GM21381 (cell line): ENCODE measurements around the gene ACBD6.

Experiments
- ATAC-seq: cut with Tn5 transposase; IDR thresholded peaks from one replicate; pipeline ENCODE4 v1.9.1; 2021; ENCODE audit warnings: mild to moderate bottlenecking, moderate library complexity; ENCODE audit not compliant: unreplicated experiment

The ACBD6 gene

GRCh38 chr1:180273066-180273465 lies 229.3 kb downstream of the ACBD6 start:
- no peak for ATAC-seq

GRCh38 chr1:180272395-180272794 lies 230.0 kb downstream of the ACBD6 start:
- ATAC-seq = no peak

- ATAC-seq = no peak
These were observed 230.8 kb downstream of the ACBD6 start for GRCh38 chr1:180271272-180272255.

GRCh38 chr1:180270530-180271271 lies 231.7 kb downstream of the ACBD6 start:
- no peak for ATAC-seq

GRCh38 chr1:180269645-180270529 lies 232.5 kb downstream of the ACBD6 start:
- ATAC-seq = no peak

GRCh38 chr1:180268556-180269075 lies 233.8 kb downstream of the ACBD6 start:
- no peak for ATAC-seq

GRCh38 chr1:180267761-180268555 lies 234.4 kb downstream of the ACBD6 start:
- ATAC-seq = no peak

GRCh38 chr1:180267211-180267561 lies 235.2 kb downstream of the ACBD6 start:
- ATAC-seq = no peak

- no peak for ATAC-seq
These were observed 235.8 kb downstream of the ACBD6 start for GRCh38 chr1:180266275-180267210.

GRCh38 chr1:180265871-180266270 lies 236.5 kb downstream of the ACBD6 start:
- ATAC-seq = no peak

GRCh38 chr1:180265201-180265600 lies 237.2 kb downstream of the ACBD6 start:
- ATAC-seq = no peak

- ATAC-seq = no peak
These were observed 237.8 kb downstream of the ACBD6 start for GRCh38 chr1:180264595-180264994.

- ATAC-seq = no peak
These were observed 239.5 kb downstream of the ACBD6 start for GRCh38 chr1:180262628-180263488.

GRCh38 chr1:180261524-180262155 lies 240.7 kb downstream of the ACBD6 start:
- ATAC-seq = no peak

GRCh38 chr1:180261030-180261429 lies 241.3 kb downstream of the ACBD6 start:
- ATAC-seq = no peak

- ATAC-seq = no peak
These were observed 241.8 kb downstream of the ACBD6 start for GRCh38 chr1:180260541-180260940.
